ENCODE data around the gene MPV17L2.

DNA sequence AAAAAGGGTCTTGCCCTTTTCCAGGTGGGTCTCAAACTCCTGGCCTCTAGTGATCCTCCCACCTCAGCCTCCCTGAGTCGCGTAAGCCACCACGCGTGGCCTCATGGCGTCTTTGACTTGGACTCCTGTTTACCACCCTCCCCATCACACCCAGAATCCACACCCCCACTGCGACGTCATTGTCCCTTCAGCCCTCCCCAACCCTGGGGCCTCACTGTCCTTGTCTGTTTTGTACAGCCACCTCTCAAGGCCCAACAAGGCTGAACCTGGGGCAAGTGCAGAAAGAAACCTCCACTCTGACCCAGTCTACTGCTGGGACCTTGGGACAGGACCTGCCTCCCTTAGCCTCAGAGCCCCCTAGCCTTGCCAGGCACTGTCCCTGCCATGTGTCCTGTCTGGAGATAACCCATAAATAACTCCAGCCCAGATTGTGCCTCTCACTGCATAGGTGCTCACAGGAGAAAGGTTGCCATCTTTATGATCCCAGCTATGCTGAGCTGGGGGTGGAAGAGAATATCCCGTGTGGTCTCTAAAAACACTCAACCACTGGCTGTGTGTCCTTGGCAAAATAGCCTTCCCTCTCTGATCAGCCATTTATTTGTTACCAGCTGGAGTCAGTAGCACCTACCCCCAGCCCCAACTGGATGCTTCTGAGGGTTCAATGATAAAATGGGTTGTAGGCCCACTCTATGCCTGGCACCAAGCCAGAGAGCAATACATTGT lies 21.3 kb upstream of the MPV17L2 start:
- TF ChIP-seq, protein P1, sequence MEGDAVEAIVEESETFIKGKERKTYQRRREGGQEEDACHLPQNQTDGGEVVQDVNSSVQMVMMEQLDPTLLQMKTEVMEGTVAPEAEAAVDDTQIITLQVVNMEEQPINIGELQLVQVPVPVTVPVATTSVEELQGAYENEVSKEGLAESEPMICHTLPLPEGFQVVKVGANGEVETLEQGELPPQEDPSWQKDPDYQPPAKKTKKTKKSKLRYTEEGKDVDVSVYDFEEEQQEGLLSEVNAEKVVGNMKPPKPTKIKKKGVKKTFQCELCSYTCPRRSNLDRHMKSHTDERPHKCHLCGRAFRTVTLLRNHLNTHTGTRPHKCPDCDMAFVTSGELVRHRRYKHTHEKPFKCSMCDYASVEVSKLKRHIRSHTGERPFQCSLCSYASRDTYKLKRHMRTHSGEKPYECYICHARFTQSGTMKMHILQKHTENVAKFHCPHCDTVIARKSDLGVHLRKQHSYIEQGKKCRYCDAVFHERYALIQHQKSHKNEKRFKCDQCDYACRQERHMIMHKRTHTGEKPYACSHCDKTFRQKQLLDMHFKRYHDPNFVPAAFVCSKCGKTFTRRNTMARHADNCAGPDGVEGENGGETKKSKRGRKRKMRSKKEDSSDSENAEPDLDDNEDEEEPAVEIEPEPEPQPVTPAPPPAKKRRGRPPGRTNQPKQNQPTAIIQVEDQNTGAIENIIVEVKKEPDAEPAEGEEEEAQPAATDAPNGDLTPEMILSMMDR (IDR thresholded peaks at IDR 0.05 in 4 of 5, conservative IDR thresholded peaks at IDR 0.05 in 1 of 5) = no peak
- TF ChIP-seq POLR2A (IDR thresholded peaks at IDR 0.05) = no peak
